Activated CD4-positive, alpha-beta memory T cell treated with anti-CD3 and anti-CD28 coated beads, Interleukin-2, amount 10 ng/mL, durations not matched to agents 7 days and 5 days (primary cell): ENCODE data around the gene NBPF1. TPM values are rescaled to one million over a fixed set of nuclear protein-coding genes. Genes with fewer than 3 reads are reported as not detected.
"Not testable (repeated sequence)": the region's sequence is repeated elsewhere in the genome, so short reads cannot be mapped to it uniquely, and the experiment has no call there.

Source experiments
- CTCF ChIA-PET: fragments of 350-600 bp; sonication (Branson Sonifier 250); formaldehyde crosslinking; loops from one replicate; lab custom pipeline; 2021; ENCODE audit warnings: antibody characterized with exemption, inconsistent platforms; lab: Charles Lee
- POLR2A ChIA-PET: fragments of 350-600 bp; sonication (Branson Sonifier 250); formaldehyde crosslinking; loops from one replicate; lab custom pipeline; 2021; ENCODE audit warnings: antibody characterized with exemption; lab: Charles Lee
- DNase-seq: peaks from one replicate; pipeline ENCODE4 v3.0.0-alpha.2; 2020
- H3K27ac Mint-ChIP-seq: one replicate; pipeline ENCODE4 v1.8.0; 2021; ENCODE audit warnings: mild to moderate bottlenecking, mixed read lengths
- H3K27me3 Mint-ChIP-seq: one replicate; pipeline ENCODE4 v1.8.0; 2021; ENCODE audit warnings: mixed read lengths
- H3K36me3 Mint-ChIP-seq: one replicate; pipeline ENCODE4 v1.8.0; 2021; ENCODE audit warnings: low read depth, mixed read lengths
- H3K4me1 Mint-ChIP-seq: one replicate; pipeline ENCODE4 v1.8.0; 2021; ENCODE audit warnings: mixed read lengths
- H3K4me3 Mint-ChIP-seq: one replicate; pipeline ENCODE4 v1.8.0; 2021; ENCODE audit warnings: mild to moderate bottlenecking, mixed read lengths
- H3K9me3 Mint-ChIP-seq: one replicate; pipeline ENCODE4 v1.8.0; 2021; ENCODE audit warnings: mixed read lengths
- total RNA-seq, 2 experiments: library from RNA; stranded (reverse); gene quantifications; one replicate each; pipeline ENCODE4 v1.2.3, GENCODE V29; 2021

The NBPF1 gene
- total RNA-seq, 2 experiments from 2014 or later: 1.7 to 2.2 TPM

DNA sequence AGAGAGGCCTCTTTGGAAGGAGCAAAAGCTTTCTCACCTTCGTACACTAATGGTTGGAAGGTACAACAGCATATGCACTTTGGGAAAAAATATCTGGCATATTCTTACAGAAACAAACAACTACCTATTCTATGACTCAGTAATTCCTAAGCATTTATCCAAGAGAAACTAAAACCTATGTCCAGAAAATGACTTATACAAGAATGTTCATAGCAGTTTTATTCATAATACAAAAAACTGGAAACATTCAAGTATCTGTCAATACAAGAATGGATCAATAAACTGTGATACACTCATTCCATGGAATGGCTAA, 8.2 kb downstream of the NBPF1 start:
- no peaks in the 10 kb centered on the region for H3K9me3 Mint-ChIP-seq
- no peak for DNase-seq
- H3K27me3 Mint-ChIP-seq: peaks cover 2% of the 10 kb centered on the region
- ChIA-PET CTCF (interaction anchor here (1.7 kb wide), 1 partner anchor 16 kb away, joined by 10 read pairs; no protein-coding TSS in a partner anchor), POLR2A (interaction anchor here (0.6 kb wide), 1 partner anchor 40 kb away, joined by 3 read pairs; no protein-coding TSS in a partner anchor)
- no peak overlapping the region for H3K4me3 Mint-ChIP-seq
- H3K36me3 Mint-ChIP-seq: no peaks in the 10 kb centered on the region
- no peak overlapping the region for H3K27ac Mint-ChIP-seq
- H3K4me1 Mint-ChIP-seq: no peaks in the 10 kb centered on the region

DNA sequence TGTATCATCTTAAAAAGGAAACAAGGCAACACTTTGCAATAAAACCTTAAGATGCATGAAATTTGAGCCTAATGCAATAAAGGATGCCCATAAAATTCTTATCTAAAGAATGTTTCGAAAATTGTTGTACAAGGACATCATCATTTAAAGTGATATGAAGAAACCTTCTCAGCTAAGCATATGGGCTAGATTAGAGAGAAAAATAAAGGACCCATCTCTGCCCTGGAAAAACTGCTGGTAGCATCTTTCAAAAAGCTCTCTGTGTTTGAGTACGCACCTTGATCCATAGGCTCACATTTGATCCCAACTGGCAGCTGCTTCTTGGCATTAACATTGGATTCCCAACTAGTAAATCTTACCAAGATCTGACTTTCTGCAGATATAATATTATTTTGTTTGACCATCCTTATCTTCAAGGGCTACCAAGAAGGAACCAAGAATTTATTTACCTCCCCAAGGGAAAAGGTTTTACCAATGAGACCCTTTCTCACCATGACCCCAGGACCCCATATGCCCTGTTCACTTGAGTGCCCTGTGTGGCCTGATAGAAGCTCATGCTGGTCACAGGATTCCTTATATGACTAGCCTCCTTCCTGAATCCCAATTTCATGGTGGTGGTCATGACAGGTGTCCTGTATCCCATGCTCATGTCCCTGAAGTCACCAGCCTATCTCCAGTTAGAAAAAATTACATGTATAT, 8.7 kb downstream of the NBPF1 start:
- H3K4me3 Mint-ChIP-seq, H3K27ac Mint-ChIP-seq, H3K4me1 Mint-ChIP-seq, POLR2A ChIA-PET, H3K9me3 Mint-ChIP-seq, DNase-seq, H3K36me3 Mint-ChIP-seq, H3K27me3 Mint-ChIP-seq: not testable (repeated sequence)
- CTCF ChIA-PET: interaction anchor here (1.7 kb wide), 1 partner anchor 16 kb away, joined by 10 read pairs; no protein-coding TSS in a partner anchor

DNA sequence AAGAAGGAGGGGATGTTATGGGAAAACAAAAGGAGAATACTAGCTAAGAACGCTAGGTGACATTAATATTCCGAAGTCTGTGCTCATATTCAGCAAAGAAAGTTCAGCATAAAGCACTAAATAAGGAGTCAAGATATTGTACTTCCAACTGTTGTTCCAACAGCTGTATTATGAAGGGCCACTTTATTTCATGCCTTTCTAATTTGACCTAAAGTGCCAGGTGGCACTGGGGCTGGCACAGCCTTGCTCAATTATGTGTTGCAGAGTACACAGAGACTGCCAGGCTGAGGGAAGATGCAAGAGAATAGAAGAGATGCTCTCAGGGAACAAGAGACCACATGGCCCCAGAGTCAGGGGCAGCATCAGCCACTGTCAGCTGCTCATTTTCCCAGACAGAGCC, 9.7 kb downstream of the NBPF1 start:
- H3K36me3 Mint-ChIP-seq: not testable (repeated sequence)
- CTCF ChIA-PET: interaction anchor here (1.6 to 1.7 kb wide), 2 partner anchors 11 to 17 kb away, joined by 5 to 10 read pairs; no protein-coding TSS in a partner anchor
- POLR2A ChIA-PET: interaction anchor here (1.2 kb wide), 1 partner anchor 301 kb away, joined by 4 read pairs; no protein-coding TSS in a partner anchor

DNA sequence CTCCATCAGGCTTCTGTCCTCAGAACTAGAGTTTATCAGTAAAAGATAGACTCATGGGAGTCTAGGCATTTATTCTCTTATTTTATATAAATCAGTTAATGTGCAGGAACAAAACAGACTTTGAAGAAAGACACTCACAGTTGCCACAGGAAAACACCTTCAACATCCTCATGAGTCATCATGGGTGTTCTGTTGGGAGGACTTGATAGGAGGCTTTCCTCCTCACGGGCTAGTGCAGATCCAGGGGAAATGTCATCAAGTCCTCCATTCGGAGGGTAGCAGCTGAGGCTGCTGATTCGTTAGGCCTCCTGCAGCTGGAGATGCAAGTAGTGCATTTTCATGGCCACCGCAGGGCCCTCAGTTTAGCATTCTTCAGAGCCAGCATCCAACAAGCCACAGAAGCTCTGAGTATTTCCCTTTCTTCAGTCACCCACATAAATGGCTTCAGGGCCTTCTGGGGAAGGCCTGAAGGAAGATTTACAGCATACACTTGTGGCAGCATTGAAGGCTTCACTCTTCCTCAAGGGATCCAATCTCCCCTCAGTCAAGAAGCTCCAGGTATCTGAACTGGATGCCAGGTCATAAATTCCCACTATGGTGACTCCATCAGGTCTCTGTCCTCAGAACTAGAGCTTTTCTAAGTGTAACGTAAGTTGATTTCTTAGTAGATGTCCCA, 10.9 kb downstream of the NBPF1 start:
- CTCF ChIA-PET: interaction anchor here (1.6 kb wide), 1 partner anchor 10 kb away, joined by 5 read pairs; no protein-coding TSS in a partner anchor
- not testable (repeated sequence) for H3K4me3 Mint-ChIP-seq, H3K27me3 Mint-ChIP-seq, DNase-seq, H3K27ac Mint-ChIP-seq, H3K36me3 Mint-ChIP-seq, H3K9me3 Mint-ChIP-seq, H3K4me1 Mint-ChIP-seq
- POLR2A ChIA-PET: interaction anchor here (1.2 kb wide), 1 partner anchor 302 kb away, joined by 4 read pairs; no protein-coding TSS in a partner anchor

More for the DNA sequence above, 9.7 kb downstream of the NBPF1 start:
- DNase-seq, H3K27me3 Mint-ChIP-seq, H3K4me3 Mint-ChIP-seq, H3K27ac Mint-ChIP-seq, H3K9me3 Mint-ChIP-seq, H3K4me1 Mint-ChIP-seq: not testable (repeated sequence)

DNA sequence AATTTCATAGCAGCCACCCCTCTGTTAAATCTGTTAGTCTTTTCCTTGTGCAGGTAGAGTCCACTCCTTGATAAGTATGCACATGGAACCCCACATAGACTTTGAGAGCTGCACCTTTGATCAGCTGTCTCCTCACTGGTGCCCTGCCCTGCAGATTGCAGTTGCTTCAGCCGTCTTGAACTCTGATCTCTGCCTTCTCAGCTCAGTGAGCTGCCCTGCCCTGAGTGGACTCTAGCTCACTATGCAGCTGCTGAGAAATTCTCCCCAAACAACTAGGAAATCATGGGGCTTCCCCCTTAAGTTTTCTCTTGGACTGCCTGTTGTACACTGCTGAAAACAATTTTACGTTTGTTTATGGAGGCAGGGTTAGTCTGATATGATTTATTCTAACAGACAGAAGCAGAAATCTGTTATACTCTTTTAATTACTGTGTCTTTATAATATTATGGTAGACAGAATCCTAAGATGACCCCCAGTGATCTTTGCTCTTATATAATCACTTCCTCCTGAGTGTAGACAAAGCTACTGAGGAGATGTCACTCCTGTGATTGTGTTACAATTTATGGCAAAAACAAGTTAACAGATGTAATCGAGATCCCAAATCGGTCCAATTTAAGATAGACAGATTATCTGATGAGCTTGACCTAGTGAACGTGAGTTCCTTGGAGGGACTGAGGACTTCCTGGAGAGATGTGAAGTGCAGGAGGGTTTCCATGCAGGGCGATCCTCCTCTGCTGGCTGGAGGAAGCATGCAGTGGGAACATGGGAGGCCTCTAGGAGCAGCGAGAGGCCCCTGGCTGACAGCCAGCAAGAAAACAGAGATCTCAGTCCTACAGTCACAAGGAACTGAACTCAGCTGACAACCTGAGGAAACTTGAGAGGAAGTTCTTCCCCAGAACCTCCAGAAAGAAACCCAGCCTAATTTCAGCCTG, 12.2 kb downstream of the NBPF1 start:
- CTCF ChIA-PET: interaction anchor here (0.6 to 2.3 kb wide), 2 partner anchors 8 to 19 kb away, joined by 5 read pairs; no protein-coding TSS in a partner anchor
- H3K27me3 Mint-ChIP-seq, H3K4me3 Mint-ChIP-seq, H3K36me3 Mint-ChIP-seq, POLR2A ChIA-PET, H3K9me3 Mint-ChIP-seq, H3K27ac Mint-ChIP-seq, DNase-seq, H3K4me1 Mint-ChIP-seq: not testable (repeated sequence)

DNA sequence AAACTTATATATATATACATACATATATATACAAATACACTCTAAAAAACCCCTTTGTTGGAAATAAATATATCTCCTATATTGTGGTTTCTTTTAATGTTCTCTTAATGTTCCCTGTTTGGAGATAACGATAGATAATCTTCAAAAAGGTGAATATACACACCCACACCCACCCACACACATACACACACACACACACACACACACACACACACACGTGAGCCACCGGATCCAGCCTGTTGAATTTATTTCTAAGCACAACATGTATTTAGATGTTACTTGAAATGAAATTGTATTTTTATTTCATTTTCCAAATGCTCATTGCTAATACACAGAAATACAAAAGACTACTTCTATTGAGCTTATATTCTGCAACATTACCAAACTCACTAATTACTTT, 14.0 kb downstream of the NBPF1 start:
- H3K9me3 Mint-ChIP-seq, H3K27me3 Mint-ChIP-seq, H3K36me3 Mint-ChIP-seq, POLR2A ChIA-PET, H3K4me3 Mint-ChIP-seq, H3K27ac Mint-ChIP-seq, H3K4me1 Mint-ChIP-seq, DNase-seq: not testable (repeated sequence)
- CTCF ChIA-PET: interaction anchor here (1.0 to 2.3 kb wide), 3 partner anchors 10 to 128 kb away, joined by 3 to 7 read pairs (median 5); no protein-coding TSS in a partner anchor

DNA sequence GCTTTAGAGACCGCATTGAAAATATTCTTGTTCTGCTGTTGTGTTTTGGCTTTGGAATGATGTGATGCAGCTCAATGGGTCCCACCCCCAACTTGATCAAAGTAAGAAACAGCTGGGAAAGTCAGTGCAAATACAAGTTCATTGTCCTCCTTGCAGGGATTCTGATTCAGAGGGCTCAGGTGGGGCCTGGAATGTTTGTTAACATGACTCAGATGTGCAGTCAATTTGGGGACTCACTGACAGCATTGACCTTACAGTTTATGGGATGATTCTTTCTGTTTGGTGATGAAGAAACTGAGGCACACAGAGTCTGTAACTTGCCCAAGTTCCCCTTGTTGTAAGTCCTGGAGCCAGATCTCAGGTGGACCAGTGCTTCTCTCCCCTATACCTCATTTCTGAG, 18.1 kb downstream of the NBPF1 start:
- H3K4me3 Mint-ChIP-seq, DNase-seq, H3K4me1 Mint-ChIP-seq, POLR2A ChIA-PET, H3K9me3 Mint-ChIP-seq, H3K27me3 Mint-ChIP-seq, H3K27ac Mint-ChIP-seq, H3K36me3 Mint-ChIP-seq, CTCF ChIA-PET: not testable (repeated sequence)

DNA sequence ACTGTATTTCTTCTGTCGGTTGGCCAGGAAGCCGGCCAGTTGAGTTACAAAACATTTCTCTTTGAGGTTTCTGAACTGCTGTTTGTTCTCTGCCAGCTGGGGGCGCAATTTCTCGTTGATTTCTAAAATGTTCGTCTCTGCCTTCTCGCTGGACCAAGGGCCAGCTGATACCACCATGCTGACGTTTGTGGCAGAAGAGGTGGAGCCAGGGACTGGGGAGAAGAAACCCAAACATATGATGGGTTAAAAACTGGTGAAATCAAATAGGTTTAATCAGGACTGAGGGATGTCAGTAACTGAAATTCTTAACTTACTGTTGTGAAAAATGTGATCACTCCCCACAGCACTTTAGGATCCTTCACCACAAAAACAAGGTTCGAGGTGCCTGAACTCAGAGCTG, 21.5 kb downstream of the NBPF1 start:
- H3K4me1 Mint-ChIP-seq, H3K9me3 Mint-ChIP-seq, DNase-seq, POLR2A ChIA-PET, H3K36me3 Mint-ChIP-seq, H3K4me3 Mint-ChIP-seq, H3K27ac Mint-ChIP-seq: not testable (repeated sequence)
- peaks cover 12% of the 10 kb centered on the region for H3K27me3 Mint-ChIP-seq
- CTCF ChIA-PET: interaction anchor here (1.0 to 1.6 kb wide), 2 partner anchors 11 to 29 kb away, joined by 5 to 9 read pairs; no protein-coding TSS in a partner anchor

DNA sequence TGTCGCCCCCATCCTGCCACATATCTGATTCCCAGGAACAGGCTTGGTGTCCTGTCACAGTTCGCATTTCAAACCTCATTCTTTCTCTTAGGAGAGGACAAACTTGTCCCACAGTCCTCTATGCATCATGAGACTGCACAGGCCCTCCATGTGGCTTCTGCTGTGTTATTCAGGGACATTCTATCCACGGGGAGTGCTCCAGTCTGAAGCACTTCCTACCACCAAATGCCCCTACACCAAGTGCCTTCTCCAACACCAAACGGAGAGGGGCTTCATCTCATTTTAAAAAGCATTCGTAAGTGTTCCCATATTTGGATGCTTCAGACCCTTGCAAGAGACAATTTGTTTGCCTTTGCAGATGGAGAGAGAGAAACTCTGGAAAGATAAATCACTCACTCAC, 25.3 kb downstream of the NBPF1 start:
- H3K27me3 Mint-ChIP-seq: peaks cover 12% of the 10 kb centered on the region

DNA sequence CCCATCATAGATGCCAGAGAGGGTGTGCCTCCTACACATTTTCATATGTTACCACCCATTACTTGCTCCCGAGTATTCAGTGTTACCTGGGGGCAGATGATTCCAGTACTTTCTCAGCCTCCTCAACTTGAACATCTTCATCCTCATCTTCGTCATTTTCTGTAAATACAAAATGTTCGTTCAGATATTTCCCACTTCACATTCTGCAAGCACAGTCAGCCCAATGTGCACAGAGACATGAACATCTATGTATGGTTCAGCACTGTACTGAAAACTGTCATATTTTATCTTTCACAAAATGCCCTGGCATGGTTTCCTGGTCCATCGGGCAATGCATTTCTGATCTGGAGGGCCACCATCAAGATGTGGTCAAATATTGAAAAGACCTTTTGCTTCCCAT, 25.7 kb downstream of the NBPF1 start:
- not testable (repeated sequence) for DNase-seq

More for the DNA sequence above, 25.3 kb downstream of the NBPF1 start:
- POLR2A ChIA-PET, H3K36me3 Mint-ChIP-seq, H3K27ac Mint-ChIP-seq, H3K4me1 Mint-ChIP-seq, CTCF ChIA-PET, H3K9me3 Mint-ChIP-seq, DNase-seq, H3K4me3 Mint-ChIP-seq: not testable (repeated sequence)

DNA sequence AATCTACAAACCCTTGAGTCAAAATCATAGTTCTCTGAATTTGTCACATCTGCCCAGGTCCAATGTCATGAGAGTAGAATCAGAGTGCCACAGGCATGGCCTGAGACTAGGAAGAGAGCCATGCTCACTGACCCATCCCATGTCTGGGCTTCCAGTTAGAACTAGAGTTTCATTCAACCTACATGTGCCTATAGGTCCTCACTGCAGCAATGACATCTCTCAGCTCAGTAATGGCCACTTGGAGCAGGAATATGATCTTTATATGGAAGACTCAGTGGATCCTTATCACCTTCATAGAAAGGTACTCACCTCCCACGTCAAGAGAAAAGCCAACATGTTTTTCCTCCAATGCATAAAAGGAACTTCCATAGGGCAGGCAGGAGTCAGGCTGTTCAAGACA, 48.0 kb downstream of the NBPF1 start:
- H3K9me3 Mint-ChIP-seq, DNase-seq, H3K36me3 Mint-ChIP-seq, POLR2A ChIA-PET, H3K27ac Mint-ChIP-seq, H3K4me1 Mint-ChIP-seq, H3K27me3 Mint-ChIP-seq, H3K4me3 Mint-ChIP-seq, CTCF ChIA-PET: not testable (repeated sequence)

More for the DNA sequence above, 25.7 kb downstream of the NBPF1 start:
- peaks cover 12% of the 10 kb centered on the region for H3K27me3 Mint-ChIP-seq
- H3K4me3 Mint-ChIP-seq, H3K27ac Mint-ChIP-seq, H3K4me1 Mint-ChIP-seq, H3K9me3 Mint-ChIP-seq, POLR2A ChIA-PET, H3K36me3 Mint-ChIP-seq, CTCF ChIA-PET: not testable (repeated sequence)

DNA sequence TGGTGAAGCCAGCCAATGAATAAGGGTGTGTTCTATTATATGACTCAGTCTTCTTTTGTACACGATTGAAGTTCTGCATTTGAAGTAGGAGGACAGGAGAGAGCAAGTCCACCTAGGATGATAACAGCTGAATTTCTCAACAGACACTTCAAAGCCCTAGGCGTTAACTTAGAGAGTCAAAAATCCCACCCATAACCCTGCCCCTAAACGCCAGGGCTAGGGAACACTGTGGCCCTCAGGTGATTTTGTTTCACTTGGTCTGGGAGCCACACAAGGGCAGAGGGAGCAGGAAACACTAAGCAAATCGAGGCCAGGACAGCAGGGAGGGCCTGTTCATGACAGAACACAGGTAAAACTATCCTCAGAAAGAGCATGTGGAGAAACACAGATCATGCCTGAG, 52.3 kb downstream of the NBPF1 start:
- H3K4me1 Mint-ChIP-seq, H3K27ac Mint-ChIP-seq, H3K4me3 Mint-ChIP-seq, H3K36me3 Mint-ChIP-seq, DNase-seq, H3K9me3 Mint-ChIP-seq, H3K27me3 Mint-ChIP-seq, POLR2A ChIA-PET: not testable (repeated sequence)
- CTCF ChIA-PET: interaction anchor here (0.6 kb wide), 1 partner anchor 655 kb away, joined by 3 read pairs; no protein-coding TSS in a partner anchor
